Nasal cavity respiratory epithelium epithelial cell of viscerocranial mucosa (primary cell): ENCODE measurements around the gene PTPDC1. TPM values are rescaled to one million over a fixed set of nuclear protein-coding genes. Genes with fewer than 3 reads are reported as not detected.

Experiments used
- total RNA-seq: library from RNA; depleted of rRNA; stranded (reverse); fragments of >200 nt; gene quantifications from 2 replicates; pipeline ENCODE4 v1.2.3, GENCODE V29; 2014

The PTPDC1 gene, protein sequence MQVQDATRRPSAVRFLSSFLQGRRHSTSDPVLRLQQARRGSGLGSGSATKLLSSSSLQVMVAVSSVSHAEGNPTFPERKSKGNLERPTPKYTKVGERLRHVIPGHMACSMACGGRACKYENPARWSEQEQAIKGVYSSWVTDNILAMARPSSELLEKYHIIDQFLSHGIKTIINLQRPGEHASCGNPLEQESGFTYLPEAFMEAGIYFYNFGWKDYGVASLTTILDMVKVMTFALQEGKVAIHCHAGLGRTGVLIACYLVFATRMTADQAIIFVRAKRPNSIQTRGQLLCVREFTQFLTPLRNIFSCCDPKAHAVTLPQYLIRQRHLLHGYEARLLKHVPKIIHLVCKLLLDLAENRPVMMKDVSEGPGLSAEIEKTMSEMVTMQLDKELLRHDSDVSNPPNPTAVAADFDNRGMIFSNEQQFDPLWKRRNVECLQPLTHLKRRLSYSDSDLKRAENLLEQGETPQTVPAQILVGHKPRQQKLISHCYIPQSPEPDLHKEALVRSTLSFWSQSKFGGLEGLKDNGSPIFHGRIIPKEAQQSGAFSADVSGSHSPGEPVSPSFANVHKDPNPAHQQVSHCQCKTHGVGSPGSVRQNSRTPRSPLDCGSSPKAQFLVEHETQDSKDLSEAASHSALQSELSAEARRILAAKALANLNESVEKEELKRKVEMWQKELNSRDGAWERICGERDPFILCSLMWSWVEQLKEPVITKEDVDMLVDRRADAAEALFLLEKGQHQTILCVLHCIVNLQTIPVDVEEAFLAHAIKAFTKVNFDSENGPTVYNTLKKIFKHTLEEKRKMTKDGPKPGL
- total RNA-seq, result 7.2 and 9.2 TPM in 2 replicates

DNA sequence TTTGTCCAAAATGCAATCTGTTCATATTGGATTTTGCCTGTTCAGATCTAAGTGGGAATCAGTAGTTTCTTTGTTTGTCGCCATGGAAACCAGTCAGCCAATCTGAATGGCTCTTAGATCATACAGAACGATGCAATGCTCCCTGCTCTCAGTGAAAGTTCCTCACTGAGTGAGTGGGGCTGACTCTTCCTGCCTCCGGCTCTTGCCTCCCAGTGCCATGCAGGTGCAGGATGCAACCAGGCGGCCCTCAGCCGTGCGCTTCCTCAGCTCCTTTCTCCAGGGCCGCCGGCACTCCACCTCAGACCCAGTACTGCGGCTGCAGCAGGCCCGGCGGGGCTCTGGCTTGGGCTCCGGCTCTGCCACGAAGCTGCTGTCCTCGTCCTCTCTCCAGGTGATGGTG, at the start of gene PTPDC1:
PTPDC1 (plus strand) TSS at position 151 of the 400 bp plus-strand sequence; CDS start at position 218, 67 bp downstream.

Other genes starting within 250 kb of the PTPDC1 start
- not detected in 2 replicates for gene BARX1, start 129.1 kb upstream of the PTPDC1 start, total RNA-seq
- 2.4 and 3.1 TPM in 2 replicates for gene ZNF169, start 174.8 kb downstream of the PTPDC1 start, total RNA-seq
- gene NUTM2F, start 244.2 kb downstream of the PTPDC1 start, total RNA-seq, result not detected in 2 replicates